HG02938 (cell line): ENCODE measurements around the gene HMX1.

Experiments used
- ATAC-seq: cut with Tn5 transposase; IDR thresholded peaks from one replicate; pipeline ENCODE4 v1.9.1; 2021; ENCODE audit warnings: mild to moderate bottlenecking, moderate library complexity; ENCODE audit not compliant: unreplicated experiment

HMX1 gene

DNA sequence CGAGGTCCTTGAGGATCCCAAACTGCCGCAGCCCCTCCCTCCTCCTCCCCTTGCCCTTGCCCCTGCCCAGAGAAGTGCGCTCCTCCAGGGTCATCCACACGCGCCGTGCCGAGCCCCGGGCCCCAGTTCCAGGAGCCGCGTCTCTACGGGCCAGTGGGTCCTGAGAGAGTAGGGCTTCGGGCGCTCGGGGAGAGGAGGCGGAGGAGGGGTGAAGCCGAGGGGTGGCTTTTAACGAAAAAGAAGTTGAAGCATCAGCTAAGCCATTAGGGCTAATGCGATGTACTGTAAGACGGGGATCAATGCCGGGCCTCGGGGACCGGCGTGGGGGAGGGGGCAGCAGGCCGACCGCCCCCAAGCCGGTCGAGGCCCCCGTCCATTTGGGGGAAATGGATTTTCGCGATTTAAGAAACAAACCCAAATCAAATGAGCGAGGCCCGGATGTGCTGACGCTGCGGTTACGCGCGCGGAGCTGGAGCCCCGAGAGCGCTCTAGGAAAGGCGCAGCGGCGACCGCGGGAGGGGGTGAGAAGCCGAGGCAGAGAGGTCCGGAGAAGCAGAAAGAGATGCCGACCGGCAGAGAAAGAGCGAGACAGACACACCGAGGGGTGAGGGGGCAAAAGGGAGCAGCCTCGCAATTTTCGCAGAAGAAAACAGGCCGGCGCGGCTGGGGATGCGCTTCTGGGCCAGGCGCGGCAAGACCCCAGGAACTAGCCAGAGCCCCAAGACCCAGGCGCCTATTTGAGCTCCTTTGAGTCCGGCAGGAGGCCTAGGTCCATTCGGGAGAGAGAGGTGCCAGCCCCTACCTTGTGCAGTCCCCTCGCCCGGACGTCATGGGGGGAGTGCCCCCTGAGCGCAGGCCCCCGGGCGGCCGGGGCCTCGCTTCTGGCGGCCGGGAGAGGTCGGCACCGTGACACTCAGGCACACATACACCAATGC, 13.6 kb downstream of the HMX1 start:
- ATAC-seq, result no peak

DNA sequence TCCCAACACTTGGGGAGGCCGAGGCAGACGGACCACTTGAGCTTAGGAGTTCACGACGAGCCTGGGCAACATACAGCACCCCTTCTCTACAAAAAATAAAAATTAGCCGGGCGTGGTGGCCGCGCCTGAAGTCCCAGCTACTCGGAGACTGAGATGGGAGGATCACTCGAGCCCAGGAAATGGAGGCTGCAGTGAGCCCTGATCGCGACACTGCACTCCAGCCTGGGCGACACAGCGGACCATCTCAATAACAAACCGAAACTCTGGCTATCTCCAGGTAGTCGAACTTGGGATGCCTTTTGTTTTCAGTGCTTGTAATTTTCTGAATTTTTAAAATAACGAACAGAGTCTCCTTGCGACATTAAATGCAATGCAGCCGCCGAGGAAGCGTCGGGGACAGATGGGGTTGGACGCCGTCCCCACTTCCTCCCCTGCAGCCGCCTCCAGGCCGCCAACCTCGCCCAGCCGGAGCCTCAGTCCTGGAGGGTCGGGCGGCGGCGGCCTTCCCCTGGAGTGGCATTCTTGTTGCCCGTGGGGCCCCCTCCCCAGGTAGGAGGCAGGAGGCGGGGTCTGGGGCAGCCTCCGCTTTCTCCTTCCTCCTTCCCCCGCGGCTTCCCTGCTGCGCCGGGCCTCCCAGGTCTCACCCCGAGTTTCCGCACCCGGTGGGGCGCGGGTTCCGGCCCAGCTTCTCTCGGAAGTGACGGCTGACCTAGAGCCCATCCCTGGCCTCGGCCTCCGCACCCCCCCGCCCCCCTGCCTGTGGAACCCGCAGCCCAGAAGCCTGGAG, 14.6 kb downstream of the HMX1 start:
- no peak for ATAC-seq

DNA sequence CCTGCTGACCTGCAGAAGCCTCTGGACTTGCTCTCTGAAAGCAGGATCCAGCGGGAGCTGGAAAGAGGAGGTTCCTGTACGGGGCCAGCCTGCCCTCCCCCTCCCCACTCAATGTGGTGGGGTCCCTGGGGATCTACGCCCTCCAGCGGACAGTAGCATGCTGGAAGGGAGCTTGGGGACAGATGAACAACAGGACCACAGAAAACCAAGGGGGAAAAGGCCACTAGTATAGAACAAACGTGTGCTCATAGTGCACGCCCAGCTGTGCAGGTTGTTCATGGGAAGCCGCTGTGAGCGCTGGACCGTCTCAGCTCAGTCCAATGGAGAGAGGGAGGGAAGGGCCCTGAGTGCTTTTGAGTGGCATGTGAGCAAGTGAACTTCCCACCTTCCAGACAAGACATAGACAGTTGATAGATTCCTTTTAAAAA, 15.8 kb downstream of the HMX1 start:
- ATAC-seq, result no peak

DNA sequence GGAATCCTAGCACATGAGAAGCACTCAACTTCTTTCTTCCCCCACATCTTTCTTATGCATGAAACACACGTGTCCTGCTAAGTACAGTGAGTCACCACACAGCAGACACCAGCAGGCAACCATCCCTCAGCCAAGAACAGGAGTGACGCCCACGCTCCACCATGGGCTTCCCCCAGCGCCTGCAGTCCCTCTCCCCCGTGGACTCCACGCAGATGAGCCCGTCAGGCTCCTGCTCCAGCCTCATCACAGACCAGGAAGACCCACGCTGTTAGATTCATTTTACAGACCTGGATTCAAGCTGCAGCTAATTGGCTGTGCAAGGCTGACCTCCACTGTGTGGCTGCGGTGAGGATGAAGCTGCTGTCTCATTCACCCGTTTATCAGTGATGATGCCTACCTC, 16.7 kb downstream of the HMX1 start:
- no peak for ATAC-seq

DNA sequence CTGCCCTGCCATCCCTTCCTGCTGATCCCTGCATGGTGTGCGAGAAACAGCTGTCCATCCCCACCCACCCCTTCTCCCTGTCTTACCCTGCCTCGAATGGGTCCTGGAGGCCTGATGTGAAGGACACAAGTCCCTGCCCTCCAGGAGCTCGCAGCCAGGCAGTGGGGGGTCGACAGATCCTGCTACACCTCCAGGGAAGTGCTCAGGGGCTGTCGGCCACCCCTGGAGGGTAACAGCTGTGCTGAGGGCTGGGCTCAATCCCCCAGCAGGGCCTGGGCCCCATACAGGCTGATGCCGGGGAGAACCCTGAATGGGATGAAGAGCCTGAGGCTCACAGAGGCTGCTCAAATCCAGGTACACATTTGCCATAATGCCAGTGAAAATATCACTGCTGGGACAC, 17.6 kb downstream of the HMX1 start:
- ATAC-seq, result no peak

DNA sequence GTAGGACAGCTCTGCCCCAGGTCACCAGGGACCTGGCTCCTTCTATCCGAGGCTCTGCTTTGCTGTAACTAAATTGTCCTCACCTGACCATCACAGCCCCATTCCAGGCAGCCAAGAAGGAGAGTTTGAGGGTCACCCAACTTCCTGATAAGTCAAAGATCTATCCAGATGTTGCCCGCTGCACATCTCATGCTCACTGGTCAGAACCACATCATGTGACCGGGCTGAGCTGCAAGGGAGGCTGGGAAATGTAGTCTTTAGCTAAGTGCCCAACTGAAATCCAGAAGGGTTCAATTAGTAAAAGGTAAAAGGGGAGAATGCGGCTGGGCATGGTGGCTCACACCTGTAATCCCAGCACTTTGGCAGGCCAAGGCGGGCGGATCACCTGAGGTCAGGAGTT, 18.4 kb downstream of the HMX1 start:
- ATAC-seq, result no peak

DNA sequence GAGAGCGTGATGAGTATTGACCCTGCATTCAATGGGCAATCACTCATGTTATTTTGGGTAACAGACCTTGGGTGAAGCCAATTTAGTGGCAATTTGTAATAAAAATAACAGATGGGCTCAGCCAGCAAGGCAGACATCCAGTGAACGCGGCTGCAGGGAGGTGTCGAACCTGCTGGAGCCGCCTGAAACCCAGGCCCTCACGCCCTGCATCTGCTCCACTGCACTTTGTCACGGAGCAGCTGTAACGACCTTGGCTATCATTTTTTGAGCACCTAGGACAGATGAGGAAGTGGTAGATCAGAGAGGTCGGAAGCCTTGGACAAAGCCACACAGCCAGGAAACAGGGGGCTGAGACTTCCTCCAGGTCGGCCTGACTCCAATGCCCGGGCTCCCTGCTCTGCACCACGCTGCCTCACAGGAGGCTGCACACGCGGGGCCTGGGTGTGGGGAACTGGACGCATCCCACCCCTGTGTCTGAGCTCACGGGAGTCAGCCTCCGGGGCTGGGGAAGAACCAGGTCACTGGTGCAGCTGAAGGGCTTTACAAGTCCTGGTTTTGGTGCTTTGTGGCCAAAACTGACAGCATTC, 19.4 kb downstream of the HMX1 start:
- no peak for ATAC-seq

DNA sequence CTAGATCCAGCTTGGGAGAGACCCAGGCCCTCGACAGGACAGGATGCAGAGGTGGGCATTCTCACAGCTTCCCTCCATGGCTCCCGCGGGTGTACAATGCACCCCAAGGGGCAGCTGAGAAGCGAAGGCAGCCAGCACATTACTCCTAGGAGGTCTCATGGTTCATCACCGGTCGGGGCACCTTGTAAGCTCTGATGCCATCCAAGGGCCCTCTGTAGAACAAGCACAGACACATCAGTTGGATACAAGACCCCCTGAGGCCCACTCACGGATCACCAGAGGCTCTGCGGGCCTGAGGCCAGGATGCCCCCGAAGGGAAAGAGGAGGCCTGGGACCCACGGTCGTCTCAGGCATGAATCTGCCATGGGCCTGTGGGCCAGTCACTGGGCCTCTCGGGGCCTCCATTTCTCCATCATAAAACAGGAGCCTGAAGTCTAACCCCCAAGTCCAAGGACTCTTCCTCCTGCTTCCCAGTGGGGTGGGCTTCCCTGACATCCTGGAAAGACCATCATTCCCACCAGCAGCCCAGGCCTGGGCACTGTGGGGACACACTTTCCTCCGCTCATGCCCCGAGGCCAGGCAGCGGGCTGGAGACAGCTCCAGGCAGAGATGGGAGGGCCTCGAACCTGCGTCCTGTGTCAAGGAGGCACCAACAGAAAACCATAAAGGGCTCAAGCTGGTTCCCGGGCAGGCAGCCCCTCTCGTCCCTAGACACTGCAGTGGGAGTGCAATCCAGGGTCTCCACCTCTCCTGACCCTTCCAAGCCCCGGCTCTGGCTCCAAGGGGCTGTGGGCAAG, 20.1 kb downstream of the HMX1 start:
- no peak for ATAC-seq

DNA sequence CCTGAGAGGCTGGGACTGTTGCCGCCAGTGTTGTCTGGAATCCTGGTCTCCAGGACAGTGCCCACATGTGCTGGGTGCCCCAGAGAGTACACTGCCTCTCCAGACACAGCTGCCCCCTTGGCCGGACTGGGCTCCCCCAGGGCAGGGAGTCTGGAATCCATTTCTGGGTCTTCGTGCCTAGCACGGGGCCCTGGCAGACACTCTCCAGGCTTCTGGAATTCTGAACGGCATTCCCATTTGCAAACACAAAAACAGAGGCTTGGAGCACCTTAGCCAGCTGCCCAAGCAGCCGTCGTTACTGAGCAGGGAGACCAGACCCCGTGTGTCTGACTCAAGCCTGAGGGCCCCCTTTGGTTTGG, 20.8 kb downstream of the HMX1 start:
- ATAC-seq, result no peak

DNA sequence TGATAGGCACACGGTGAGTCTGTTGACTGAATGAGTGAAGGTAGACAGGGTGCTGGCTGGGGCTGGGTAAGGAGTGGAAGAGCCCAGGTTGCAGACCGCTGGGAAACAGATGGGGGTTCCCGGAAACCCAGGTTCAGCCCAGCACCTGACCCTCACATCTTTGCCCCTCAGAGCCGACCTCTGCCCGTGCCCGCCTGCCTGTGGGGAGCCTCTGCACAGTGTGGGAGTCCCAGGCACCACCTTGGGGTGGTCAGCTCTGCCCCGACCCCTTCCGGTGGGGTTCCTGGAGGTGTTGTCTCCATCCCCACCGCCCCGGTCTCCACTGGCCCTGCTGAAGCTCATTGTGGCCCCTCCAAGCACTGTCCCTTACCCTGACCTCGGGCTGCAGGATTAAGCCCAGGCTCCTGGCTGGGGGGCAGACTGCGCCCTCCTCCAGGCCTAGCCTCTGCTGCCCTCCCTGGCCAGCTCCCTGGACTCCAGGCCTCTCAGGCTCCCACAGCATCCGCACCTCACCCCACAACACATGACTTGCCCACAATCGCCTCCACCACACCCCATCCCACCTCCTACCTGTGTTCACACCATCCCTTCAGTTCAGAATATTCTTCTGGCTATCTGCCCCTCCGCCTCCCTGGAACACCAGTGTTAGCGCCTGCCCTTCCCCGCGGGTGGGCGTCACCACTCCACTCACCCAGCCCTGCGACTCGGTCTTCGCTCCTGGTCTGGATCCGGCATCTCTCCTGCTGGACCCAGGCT, 21.4 kb downstream of the HMX1 start:
- ATAC-seq, result no peak

DNA sequence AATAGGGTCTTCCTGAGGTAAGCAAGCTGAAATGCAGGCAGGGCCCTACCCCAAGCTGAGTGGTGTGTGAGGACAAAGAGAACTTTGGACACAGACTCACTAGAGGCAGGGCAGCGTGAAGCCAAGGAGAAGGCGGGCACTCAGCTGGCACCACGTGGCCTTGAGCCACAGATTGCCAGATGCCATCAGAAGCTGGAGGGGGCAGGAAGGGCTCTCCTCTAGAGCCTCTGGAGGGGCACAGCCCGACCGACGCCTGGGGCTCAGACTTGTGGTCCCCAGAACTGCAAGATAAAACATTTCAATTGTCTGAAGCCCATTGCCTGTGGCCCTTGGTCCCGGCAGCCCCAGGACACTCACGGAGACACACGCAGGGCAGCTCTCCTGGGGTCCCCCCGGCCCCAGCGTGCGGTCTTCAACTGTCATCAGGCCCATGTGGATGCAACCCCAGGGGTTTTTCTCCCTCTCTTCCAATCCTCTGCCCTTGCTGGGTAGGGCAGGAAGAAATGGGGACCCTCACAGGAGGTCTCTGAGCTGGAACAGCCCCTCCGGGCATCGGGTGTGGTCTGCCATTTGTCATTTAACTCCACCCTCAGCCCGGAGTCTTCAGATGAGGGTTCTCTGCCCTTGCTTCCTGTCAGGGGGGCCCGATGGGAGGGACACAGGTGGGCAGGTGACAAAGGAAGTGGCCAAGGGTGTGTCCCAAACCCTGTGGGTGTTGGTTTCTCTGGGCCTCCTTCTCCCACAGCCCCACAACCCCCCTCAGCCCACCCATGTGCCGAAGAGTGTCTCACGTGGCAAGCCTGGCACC, 22.2 kb downstream of the HMX1 start:
- ATAC-seq, result no peak

DNA sequence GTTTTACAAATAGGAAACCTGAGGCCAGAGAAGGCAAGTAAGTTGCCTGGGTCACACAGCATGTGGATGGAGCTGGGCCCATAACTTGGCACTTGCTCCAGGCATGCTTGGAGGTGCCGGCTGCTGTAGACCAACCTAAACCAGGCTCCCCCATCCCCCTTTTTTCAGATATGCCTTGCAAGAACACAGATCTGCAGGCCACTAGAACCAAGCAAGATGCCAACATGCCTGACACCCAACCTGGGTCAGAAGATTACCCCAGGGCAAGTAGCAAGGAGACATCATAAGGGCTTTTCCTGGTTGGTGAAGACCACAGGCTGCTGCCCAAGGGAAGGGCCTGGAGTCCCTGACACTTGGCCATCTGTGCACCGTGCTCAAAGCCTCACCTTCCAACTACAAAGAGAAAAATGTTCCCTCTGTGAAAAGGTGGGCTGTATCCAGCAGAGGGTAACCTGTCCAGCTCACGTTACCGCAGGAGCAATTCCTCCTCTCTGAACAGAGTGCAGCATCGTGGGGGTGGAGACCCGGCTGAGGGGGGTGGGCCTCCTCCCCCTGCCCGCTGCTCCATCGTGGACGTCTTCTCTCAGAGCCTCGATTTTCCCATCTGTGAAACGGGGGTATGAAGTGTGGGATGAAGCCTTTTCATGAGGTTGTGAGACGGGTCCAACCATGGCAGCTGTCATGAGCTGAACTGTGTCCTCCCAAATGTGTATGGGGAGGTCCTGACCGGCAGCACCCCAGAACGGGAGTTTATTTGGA, 23.0 kb downstream of the HMX1 start:
- no peak for ATAC-seq

DNA sequence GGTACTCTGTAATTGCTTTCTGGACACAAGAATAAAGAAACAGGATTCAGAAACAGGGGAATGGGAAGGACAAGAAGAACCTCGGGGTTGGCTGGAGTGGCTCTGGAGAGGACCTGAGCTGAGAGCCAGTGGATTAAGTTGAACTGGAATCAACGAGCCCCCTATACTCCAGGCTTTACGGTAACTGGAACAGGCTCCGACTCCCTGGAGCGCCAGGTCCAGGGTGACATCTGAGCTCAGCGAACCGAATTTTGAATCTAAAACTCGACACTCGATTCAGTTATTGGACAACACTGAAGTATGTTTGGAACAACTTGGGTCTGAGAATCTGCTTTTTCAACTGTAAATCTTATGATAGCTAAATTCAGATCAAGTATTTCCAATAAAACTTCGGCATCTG, 23.9 kb downstream of the HMX1 start:
- ATAC-seq, result no peak

DNA sequence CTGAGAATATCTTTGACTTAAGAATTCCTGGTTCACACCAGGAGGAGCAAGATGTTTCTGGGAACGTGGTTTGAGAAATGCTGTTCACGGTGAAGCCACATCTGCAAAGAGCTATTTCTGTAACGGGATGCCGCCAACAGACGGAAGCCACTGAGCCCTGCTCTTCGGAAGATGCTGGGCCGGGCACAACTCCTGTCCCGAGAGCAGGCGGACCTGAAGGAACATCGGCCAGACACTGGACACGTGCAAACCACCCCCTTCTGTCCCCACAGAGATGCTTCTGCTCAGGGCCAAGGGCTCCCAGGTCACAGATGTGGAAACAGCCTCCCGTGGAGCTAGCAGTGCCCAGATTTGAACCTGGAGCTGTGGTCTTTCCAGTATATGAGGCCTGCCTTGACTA, 24.3 kb downstream of the HMX1 start:
- ATAC-seq, result no peak

DNA sequence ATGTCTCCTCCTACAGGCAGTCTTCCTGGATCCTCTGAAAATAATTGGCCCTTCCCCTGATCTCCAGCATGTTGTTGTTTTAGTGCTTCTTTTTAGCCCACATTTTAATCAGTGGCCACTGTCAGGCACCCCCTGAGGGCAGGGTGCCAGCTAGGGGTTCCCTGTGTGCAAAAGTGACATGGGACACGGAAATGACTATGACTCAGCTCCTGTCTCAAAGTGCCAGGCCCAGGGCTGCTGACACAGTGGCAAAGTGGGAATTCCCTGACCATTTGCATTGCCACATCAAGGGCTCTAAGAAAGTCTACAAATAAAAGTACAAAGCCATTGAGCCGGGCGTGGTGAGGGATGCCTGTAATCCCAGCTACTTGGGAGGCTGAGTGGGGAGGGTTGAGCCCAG, 24.8 kb downstream of the HMX1 start:
- ATAC-seq, result no peak

DNA sequence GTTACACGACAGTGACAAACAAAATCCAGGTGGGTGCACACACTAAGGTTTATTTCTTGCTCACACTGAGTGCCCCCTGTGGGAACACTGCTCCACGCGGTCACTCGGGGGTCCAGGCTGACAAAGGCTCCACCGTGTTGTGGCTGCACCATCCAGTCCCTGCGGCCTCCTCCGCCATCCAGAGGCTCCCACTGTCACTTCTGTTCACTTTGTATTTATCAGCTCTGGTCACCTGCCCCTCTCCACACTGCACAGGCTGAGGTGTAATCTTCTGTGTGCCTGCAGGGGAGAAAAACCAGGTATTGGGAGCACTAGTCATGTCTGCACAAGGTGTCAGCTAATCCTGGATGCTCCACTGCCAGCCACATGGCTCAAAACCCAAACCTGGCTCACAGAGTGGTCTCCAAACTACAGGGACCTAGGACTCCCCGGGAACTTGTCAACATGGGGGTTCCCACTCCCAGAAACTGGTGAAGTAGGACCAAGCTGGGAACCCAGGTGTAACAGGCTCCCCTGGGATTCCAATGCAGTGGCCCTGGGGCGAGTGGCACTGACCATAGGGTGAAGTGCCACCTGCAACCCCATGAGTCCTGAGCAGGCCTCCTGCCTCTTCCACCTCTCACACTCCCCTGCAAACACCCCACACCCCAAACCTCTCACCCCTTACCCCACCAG, 25.5 kb downstream of the HMX1 start:
- no peak for ATAC-seq

DNA sequence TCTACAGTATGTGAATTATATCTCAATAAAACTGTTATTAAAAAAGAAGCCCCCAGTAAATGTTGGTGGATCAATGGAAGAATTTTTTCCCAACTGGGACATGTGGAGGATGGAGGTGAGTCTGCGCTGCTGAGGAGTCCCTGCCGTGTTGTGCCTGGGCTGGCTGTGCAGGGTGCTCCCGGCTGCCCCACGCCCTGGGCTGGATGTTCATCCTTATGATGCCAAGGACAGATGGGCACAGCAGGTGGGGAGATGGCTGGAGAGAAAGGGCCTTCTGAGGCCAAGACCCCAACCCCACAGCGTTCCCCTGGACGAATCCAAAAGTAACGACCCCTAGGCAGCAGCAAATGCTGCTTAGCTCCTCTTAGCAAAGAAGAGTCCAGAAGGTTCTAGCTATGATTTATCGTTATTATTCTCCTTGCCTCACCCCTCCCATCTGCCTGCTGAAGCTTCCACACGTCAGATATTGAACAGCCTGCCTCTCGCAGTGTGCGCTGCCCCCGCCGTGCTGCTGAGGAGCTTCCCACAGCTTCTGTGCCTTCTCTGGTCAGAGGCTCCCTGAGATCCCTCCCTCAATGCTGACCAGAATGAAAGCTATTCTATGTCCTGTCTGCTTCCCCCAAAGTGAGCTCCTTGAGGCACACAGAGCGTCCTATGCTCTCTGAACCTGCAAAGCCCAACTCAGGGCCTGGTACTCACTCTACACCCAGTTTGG, 26.5 kb downstream of the HMX1 start:
- no peak for ATAC-seq

DNA sequence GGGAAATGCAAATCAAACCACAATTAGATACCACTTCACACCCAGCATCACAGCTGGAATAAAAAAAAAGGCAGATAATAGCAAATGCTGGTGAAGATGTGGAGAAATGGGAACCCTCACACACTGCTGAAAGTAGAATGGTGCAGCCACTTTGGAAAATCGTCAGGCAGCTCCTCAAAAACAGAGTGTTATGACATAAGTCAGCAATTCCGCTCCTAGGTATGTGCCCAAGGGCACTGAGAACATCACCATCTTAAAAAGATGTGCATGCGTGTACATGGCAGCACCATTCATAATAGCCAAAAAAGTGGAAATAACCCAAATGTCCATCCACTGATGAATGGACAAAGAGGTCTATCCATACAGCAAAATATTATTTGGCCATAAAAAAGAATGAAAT, 28.0 kb downstream of the HMX1 start:
- no peak for ATAC-seq
